ENCODE results near the gene SEMA4A.

DNA sequence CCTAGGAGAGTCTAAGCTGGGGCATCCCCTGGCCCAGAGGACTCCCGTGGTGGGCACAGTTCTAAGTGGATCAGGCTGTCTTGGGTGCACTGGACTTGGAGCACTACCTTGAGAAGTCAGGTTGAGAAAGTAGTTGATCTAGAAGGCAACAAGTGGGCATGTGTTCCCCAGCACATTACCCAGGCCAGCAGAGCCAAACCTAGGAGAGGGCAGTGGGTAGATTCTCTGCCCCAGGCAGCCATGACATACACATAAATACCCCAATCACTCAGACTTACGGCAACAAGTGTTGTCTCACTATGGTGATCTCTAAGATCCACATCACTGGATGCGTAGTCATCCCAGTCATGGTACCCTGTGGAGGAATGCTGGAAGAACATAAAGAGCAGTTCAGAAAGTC is 57.9 kb downstream of the SEMA4A start:
- TF ChIP-seq, protein P1, sequence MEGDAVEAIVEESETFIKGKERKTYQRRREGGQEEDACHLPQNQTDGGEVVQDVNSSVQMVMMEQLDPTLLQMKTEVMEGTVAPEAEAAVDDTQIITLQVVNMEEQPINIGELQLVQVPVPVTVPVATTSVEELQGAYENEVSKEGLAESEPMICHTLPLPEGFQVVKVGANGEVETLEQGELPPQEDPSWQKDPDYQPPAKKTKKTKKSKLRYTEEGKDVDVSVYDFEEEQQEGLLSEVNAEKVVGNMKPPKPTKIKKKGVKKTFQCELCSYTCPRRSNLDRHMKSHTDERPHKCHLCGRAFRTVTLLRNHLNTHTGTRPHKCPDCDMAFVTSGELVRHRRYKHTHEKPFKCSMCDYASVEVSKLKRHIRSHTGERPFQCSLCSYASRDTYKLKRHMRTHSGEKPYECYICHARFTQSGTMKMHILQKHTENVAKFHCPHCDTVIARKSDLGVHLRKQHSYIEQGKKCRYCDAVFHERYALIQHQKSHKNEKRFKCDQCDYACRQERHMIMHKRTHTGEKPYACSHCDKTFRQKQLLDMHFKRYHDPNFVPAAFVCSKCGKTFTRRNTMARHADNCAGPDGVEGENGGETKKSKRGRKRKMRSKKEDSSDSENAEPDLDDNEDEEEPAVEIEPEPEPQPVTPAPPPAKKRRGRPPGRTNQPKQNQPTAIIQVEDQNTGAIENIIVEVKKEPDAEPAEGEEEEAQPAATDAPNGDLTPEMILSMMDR (IDR thresholded peaks at IDR 0.05): no peak
- TF ChIP-seq SIN3A (IDR thresholded peaks at IDR 0.05; ENCODE audit: borderline replicate concordance, low read depth, low read length): no peak
- no peak for TF ChIP-seq FOXJ3 (CRISPR knock-in tag; IDR thresholded peaks at IDR 0.05)
- TF ChIP-seq CHD2 (IDR thresholded peaks at IDR 0.05; ENCODE audit: low read length, partially characterized antibody): no peak
- no peak for TF ChIP-seq POLR2AphosphoS5 (IDR thresholded peaks at IDR 0.05; ENCODE audit: low read depth, low read length)
- no peak for TF ChIP-seq USF1 (IDR thresholded peaks at IDR 0.05; ENCODE audit: borderline replicate concordance, low read depth)
- no peak for TF ChIP-seq GABPA (IDR thresholded peaks at IDR 0.05; ENCODE audit: low read depth)
